Measurements from ENCODE around the gene AMBRA1. TPM values are rescaled to one million over a fixed set of nuclear protein-coding genes. Genes with fewer than 3 reads are reported as not detected.

Gene AMBRA1
- polyA plus RNA-seq, 1 of the 3 experiments (the other 2 are of a cell fraction), result 10.4 TPM

DNA sequence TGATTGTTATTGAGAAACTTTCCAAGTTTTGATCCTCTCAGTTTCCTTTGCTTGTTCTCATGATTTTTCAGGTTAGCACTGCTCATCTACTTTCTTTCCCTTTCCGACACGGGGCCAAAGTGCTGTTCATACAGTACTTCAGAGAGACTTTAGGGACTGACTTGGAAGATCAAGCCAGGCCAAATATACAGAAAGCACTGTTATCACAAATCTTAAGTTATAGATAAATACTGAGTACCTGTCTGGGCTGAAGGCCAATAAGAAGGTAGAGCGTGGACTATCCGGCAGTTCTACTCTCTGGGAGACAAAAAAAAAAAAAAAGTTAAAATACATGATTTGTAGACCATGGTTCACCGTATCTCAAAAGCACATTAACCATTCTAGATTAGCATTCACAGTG lies 46.2 kb downstream of the AMBRA1 start (continued):
- TF ChIP-seq, protein P1, sequence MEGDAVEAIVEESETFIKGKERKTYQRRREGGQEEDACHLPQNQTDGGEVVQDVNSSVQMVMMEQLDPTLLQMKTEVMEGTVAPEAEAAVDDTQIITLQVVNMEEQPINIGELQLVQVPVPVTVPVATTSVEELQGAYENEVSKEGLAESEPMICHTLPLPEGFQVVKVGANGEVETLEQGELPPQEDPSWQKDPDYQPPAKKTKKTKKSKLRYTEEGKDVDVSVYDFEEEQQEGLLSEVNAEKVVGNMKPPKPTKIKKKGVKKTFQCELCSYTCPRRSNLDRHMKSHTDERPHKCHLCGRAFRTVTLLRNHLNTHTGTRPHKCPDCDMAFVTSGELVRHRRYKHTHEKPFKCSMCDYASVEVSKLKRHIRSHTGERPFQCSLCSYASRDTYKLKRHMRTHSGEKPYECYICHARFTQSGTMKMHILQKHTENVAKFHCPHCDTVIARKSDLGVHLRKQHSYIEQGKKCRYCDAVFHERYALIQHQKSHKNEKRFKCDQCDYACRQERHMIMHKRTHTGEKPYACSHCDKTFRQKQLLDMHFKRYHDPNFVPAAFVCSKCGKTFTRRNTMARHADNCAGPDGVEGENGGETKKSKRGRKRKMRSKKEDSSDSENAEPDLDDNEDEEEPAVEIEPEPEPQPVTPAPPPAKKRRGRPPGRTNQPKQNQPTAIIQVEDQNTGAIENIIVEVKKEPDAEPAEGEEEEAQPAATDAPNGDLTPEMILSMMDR (IDR thresholded peaks at IDR 0.05), result no peak
- TF ChIP-seq, protein P2, sequence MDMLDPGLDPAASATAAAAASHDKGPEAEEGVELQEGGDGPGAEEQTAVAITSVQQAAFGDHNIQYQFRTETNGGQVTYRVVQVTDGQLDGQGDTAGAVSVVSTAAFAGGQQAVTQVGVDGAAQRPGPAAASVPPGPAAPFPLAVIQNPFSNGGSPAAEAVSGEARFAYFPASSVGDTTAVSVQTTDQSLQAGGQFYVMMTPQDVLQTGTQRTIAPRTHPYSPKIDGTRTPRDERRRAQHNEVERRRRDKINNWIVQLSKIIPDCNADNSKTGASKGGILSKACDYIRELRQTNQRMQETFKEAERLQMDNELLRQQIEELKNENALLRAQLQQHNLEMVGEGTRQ (IDR thresholded peaks at IDR 0.05; ENCODE audit: borderline replicate concordance, low read depth, low read length), result no peak
- TF ChIP-seq MEF2A (IDR thresholded peaks at IDR 0.05; ENCODE audit: borderline replicate concordance, low read depth) (no peak), RCOR1 (IDR thresholded peaks at IDR 0.05; ENCODE audit: low read length) (no peak)

DNA sequence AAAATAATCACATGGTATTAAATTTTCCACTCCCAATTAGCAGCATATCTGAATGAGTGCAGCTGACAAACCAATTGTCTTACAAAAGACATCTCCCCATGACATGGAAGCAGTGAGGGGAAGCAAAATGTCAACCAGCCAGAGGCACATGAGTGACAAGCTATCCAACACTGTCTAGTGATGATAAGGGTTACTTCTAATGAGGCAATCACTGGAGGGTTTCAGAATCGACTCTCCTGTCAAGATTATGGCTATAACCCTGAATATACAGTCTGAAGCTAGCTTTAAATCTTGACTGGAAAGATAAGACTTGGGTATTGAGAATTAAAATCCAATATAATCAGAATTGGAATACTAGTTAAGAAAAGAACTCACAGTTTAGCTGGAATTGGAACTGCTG lies 50.3 kb downstream of the AMBRA1 start:
- no peak for TF ChIP-seq SIN3A (IDR thresholded peaks at IDR 0.05; ENCODE audit: borderline replicate concordance, low read depth, low read length)
- no peak for TF ChIP-seq ELF1 (IDR thresholded peaks at IDR 0.05)
- TF ChIP-seq, protein P3, sequence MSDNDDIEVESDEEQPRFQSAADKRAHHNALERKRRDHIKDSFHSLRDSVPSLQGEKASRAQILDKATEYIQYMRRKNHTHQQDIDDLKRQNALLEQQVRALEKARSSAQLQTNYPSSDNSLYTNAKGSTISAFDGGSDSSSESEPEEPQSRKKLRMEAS (IDR thresholded peaks at IDR 0.05; ENCODE audit: low read depth), result no peak
- no peak for TF ChIP-seq EZH2phosphoT487 (IDR thresholded peaks at IDR 0.05; ENCODE audit: borderline replicate concordance, low read depth)
- TF ChIP-seq FOXJ3 (CRISPR knock-in tag; IDR thresholded peaks at IDR 0.05), result no peak
- TF ChIP-seq, protein P4, sequence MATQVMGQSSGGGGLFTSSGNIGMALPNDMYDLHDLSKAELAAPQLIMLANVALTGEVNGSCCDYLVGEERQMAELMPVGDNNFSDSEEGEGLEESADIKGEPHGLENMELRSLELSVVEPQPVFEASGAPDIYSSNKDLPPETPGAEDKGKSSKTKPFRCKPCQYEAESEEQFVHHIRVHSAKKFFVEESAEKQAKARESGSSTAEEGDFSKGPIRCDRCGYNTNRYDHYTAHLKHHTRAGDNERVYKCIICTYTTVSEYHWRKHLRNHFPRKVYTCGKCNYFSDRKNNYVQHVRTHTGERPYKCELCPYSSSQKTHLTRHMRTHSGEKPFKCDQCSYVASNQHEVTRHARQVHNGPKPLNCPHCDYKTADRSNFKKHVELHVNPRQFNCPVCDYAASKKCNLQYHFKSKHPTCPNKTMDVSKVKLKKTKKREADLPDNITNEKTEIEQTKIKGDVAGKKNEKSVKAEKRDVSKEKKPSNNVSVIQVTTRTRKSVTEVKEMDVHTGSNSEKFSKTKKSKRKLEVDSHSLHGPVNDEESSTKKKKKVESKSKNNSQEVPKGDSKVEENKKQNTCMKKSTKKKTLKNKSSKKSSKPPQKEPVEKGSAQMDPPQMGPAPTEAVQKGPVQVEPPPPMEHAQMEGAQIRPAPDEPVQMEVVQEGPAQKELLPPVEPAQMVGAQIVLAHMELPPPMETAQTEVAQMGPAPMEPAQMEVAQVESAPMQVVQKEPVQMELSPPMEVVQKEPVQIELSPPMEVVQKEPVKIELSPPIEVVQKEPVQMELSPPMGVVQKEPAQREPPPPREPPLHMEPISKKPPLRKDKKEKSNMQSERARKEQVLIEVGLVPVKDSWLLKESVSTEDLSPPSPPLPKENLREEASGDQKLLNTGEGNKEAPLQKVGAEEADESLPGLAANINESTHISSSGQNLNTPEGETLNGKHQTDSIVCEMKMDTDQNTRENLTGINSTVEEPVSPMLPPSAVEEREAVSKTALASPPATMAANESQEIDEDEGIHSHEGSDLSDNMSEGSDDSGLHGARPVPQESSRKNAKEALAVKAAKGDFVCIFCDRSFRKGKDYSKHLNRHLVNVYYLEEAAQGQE (IDR thresholded peaks at IDR 0.05; ENCODE audit: low read depth, low read length), result no peak
- TF ChIP-seq RXRA (IDR thresholded peaks at IDR 0.05; ENCODE audit: borderline replicate concordance, low read depth), result no peak
- no peak for TF ChIP-seq GATA2 (CRISPR knock-in tag; IDR thresholded peaks at IDR 0.05)
- no peaks in the 10 kb centered on the region for H3K4me1 ChIP-seq (ENCODE audit: control insufficient read depth in 1 of 2, insufficient read depth in 2 of 2, low read depth in 1 of 2, low read length in 1 of 2)
- 73% methylated on average over 1 of the region's 1 CpG for WGBS (ENCODE audit: low lambda C conversion rate)

More for the DNA sequence above, 50.3 kb downstream of the AMBRA1 start:
- Histone ChIP-seq H2AFZ (ENCODE audit: low read depth) (no peak overlapping the region), H3K4me2 (no peak overlapping the region), H3K9me2 (no peaks in the 10 kb centered on the region), H3K9ac (no peak overlapping the region), H3K79me2 (ENCODE audit: insufficient read depth) (peaks cover 25% of the 10 kb centered on the region), H3K27me3 (ENCODE audit: insufficient read depth) (no peaks in the 10 kb centered on the region), H4K20me1 (ENCODE audit: insufficient read depth) (peaks cover 20% of the 10 kb centered on the region), H3K36me3 (replicated peaks in 1 of 2; ENCODE audit: control insufficient read depth in 1 of 2, insufficient read depth in 2 of 2, low read length in 1 of 2) (peaks cover 28 to 45% of the 10 kb centered on the region in 2 experiments), H3K9me3 (no peaks in the 10 kb centered on the region), H3F3A (replicated peaks; ENCODE audit: insufficient read depth) (no peaks in the 10 kb centered on the region), H3K4me3 (ENCODE audit: low read depth in 2 of 2, low read length in 1 of 2) (no peak overlapping the region), H3K27ac (ENCODE audit: low read depth in 2 of 2, low read length in 1 of 2) (no peak overlapping the region)
- ChIA-PET CTCF (interaction anchor here (0.9 to 9.1 kb wide), 4 partner anchors 12 to 156 kb away, joined by 3 to 105 read pairs (median 4); no protein-coding TSS in a partner anchor), POLR2A (no interaction called here)
- DNase-seq, result no peak
